EH (cell line): ENCODE data around the gene OR2H2.
A peak's percentile ranks its signal among the peaks of the same experiment; 100 is the strongest.

Experiments used
- DNase-seq: peaks from one replicate; pipeline ENCODE4 v3.0.0-alpha.2; 2015; ENCODE audit warnings: low read depth

The OR2H2 gene

GRCh38 chr6:29584821-29585220 is at the start of gene OR2H2:
Gene OR2H2 (plus strand): TSS chr6:29585121. CDS start chr6:29587945, 2,824 bp downstream.
- no peak for DNase-seq

DNA sequence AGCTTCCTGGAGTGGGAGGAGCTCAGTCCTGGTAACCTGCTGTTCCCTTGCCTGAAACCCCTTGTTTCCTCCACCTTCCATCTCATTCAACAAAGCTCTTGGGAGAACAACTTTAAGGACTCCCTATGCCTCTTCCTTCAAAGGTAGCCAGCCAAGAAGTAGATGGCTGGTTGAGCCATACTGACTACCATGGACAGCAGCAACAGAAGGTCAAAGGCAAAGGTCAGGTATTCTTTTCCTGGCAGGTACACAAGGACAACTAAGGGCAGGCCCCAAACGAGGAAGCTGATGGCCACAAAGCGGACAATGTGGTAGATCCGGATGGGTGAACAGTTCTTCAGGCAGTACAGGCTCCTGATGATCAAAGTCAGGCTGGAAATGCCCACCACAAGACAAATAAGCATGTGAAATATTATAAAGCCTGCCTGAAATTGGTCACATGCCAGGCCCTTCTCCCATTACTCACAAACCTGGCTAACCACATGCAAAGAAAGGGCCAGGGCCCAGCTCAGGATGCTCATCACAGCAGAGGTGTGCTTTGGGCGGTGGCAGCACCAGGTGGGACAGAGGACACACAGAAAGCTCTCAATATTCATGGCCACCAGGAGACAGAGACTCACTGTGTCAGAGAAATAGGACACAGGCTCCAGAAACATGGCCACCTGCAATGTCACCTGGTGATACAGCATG is 47.1 kb upstream of the OR2H2 start:
- no peak for DNase-seq

DNA sequence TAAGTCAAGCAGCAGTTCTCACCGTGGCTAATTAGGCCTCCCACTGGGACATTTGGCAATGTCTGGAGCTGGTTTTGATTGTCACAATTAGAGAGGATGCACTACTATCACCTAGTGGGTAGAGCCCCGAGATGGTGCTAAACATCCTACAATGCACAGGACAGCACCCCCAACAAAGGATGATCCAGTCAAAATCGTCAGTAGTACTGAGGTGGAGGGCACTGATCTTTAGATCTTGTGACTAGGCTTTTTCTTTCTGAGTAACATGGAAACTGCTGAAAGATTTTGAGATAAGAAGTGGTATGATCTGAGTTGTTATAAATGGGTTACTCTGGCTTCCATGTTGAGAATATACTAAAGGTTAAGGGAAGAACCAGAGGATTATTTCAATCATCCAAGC is 37.3 kb upstream of the OR2H2 start:
- DNase-seq = no peak

DNA sequence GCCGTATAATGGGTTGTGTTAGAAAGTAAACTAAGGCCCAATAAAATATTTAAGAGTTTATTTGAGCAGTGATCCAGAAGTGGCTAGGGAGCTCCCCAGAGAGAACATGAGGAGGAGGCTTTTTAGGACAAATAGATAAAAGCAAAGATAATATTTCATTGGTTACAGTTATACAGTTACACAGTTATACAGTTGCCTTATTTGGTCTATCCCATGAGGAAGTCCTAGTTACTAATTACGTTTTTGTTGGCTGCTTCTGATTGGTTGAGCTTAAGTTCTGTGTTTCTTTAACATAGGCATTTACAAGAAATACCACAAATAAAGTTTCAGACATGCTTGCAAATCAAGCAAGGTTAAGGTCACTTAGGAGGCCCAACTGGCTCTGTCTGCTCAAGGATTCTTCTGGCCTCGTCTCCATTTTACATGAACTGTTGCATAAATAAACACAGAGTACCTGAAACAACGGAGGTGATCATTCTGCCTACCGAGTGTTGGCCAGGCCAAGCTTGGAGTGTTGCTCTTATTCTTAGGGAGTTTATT is 32.3 kb upstream of the OR2H2 start:
- DNase-seq = peak; percentile 76

- DNase-seq = peak; percentile 16
Observed at GRCh38 chr6:29553268-29554057, 31.5 kb upstream of the OR2H2 start.

DNA sequence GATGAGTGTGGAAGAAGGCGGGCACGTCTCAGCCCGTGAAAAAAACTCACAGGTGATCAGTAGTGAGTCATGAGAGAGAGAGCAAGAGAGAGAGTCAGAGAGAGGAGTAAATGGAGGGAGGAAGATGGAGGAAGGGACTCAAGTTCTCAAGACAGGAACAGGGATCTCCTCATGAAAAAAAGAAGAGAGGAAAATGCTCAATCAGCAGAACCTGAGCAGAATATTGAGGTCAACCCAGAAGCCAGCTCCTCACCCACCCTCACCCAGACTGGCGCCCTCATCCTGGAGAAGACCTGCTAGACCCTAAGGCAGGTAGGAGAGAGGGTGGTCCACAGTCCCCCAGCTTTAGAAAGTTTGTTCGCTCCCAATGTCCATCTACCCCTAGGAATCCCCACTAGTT is 30.2 kb upstream of the OR2H2 start:
- DNase-seq = no peak

GRCh38 chr6:29557320-29557719 is 27.6 kb upstream of the OR2H2 start:
- DNase-seq = no peak

GRCh38 chr6:29558439-29559079 is 26.4 kb upstream of the OR2H2 start:
- DNase-seq = no peak

DNA sequence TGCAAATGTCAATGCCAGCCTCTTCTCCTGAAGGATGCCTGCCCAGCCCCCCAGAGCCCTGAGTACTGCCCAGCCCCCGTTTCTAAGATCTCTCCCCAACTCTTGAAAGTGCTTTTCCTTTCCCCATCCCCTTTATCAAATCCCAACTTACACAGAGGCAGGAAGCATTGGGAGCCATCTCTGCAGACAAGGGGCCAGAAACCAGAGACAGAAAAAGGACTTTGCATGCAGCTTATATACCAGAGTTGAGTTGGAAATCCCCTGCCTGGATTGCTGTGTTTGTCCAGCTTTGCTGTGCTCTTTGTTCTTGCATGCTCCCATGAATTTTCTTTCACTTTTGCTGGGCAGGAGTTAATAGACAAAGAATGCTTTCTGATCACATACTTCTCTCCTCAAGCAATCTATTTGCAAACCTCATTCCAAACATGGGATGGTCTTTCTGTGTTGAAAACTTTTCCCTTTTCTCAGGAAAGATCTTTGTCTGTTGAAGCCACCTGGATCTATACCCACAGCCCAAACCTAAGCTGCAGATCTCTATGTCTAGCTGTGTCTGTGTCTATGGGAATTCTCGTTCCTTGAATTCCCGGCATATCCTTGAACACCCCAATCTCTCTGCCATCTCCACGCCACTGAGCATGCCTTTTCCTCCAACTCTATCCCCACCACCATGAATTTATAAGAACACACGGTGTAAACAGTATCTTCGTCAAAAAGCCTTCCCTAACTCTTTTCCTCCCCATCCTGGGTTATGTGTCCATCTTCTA is 25.2 kb upstream of the OR2H2 start, which contains the start of gene UBD:
UBD (minus strand) TSS at position 209 of the 764 bp plus-strand sequence; CDS start at position 178, 31 bp downstream.
- no peak for DNase-seq

- DNase-seq = no peak
Observed at GRCh38 chr6:29561091-29561490, 23.8 kb upstream of the OR2H2 start.

DNA sequence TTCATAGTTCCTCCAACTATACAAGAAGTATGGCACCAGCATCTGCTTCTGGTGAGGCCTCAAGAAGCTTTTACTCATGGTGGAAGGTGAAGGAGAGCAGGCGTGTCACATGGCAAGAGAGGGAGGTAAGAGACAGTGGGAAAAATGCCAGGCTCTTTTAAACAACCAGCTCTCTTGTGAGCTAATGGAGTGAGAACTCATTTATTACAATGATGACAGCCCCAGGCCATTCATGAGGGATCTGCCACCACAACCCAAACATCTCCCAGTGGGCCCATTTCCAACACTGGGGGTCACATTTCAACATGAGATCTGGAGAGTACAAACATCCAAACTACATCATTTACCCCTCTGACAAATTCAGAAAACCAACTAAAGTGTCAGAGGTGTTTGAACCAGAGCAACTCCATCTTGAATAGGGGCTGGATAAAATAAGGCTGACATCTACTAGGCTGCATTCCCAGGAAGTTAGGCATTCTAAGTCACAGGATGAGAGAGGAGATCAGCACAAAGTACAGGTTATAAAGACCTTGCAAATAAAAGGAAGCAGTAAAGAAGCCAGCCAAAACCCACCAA is 23.2 kb upstream of the OR2H2 start:
- DNase-seq = no peak

- DNase-seq = no peak
Observed at GRCh38 chr6:29563435-29563965, 21.4 kb upstream of the OR2H2 start.

DNA sequence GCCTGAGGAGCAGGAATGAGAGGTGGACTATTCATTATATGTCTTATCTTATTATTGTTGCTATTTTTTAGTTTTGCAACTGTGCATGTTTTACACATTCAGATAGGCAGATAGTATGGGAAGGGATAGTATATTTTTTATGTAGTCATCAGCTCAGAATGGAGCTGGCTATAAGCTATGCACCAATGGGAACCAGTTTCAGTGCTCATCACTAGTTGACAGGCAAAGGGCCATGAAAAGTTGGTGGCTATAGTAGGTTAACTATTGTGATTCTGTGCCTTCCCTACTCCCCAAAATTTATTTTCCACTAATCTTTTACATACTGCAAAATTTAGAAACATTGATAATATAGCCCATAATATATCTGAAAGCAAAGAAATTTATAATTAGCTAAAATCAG is 20.0 kb upstream of the OR2H2 start:
- DNase-seq = no peak

GRCh38 chr6:29566856-29567255 is 18.1 kb upstream of the OR2H2 start:
- no peak for DNase-seq

- no peak for DNase-seq
Observed at GRCh38 chr6:29567541-29567940, 17.4 kb upstream of the OR2H2 start.

DNA sequence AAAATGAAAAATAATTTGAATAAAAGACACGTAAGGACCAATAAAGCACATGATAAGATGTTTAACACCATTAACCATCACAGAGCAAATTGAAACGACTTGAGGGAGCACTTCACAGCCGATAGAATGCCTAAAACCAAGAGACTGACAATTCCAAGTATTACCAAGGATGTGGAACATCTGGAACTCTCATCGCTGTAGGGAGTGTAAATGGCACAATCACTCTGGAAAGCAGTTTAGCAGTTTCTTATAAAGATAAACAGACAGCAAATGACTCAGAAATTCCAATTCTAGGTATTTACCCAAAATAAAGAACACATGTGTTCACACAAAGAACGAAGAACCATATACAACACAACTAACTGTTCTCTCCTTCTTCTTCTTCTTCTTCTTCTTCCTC is 16.9 kb upstream of the OR2H2 start:
- no peak for DNase-seq

- no peak for DNase-seq
Observed at GRCh38 chr6:29576056-29576455, 8.9 kb upstream of the OR2H2 start.

DNA sequence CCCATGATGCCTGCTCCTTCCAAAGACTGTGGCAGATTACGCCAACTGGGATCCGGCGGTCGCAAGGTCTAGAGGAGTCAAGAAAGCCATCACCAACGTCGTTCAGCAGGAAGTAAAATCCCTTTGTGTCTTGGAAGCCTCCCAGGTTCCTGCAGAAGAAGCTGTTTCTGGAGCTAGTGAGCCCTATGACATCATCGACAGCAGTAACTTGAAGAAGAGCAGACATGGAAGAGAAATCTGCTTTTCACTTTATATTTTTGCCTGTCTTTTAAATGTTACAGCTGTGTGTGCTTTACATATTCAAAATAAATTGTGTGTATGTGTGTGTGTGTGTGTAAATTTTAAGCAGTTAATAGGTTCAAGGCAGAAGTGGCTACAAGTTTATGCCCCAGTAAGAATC is 7.4 kb upstream of the OR2H2 start:
- no peak for DNase-seq

DNA sequence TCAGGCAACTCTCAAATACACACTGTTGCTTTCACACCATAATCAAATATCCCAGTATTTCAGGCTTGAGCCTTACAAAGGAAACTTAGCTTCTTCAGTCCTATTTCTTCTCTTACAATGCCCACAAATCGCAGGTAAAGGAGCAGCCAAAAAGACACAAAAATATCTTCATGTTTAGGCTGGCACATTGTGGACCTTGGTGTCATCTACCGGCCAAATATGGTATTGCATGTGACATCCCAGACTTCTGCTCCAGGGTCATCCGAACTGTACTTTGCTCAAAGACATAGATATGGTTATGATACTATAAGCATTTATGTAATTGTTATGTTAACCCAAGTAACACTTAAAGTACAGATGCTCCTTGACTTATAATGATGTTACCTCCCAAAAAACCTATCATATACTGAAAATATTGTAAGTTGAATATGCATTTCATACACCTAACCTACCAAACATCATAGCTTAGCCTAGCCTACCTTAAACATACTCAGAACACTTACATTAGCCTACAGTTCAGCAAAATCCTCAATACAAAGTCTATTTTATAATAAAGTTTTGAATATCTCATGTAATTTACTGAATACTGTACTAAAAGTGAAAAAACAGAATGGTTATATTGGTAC is 4.6 kb downstream of the OR2H2 start:
- DNase-seq = peak; percentile 51

DNA sequence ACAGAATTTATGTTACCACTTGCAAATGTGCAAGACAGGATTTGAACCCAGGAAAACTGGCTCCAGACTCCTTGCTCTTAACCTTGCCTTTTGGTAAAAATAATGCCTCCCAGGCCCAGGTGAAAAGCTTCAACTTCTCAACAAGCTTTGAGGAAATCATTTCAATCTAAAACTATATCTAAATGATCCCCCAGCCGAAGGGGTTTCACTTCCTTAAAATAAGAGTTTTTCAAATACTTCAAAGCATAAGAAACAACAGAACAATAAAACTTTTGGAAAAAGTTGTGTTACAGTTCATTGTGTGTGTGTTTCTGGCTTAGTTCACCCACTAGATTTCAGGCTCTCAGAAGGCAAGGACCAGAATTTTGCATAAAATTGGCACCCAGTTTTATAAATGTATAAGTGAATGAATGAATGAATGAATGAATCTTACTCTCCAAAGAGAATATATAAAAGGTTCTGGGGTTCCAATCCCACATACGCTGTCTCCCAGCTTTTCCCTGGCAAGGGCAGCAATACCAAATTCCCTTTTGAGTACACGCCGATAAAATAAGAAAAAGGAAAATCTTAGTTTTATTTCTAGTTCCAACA is 5.4 kb downstream of the OR2H2 start:
- DNase-seq = no peak
